AG09319 (cell line): ENCODE measurements around the gene TBX5.

Experiments used
- DNase-seq: peaks from one replicate; pipeline ENCODE4 v3.0.0-alpha.2; 2010; ENCODE audit warnings: low read depth; ENCODE audit errors: extremely low read depth
- CTCF ChIP-seq: IDR thresholded peaks from 2 replicates; pipeline ENCODE4 v1.5.1; 2011; ENCODE audit warnings: low read depth, mild to moderate bottlenecking, inconsistent platforms, low read length, moderate library complexity

TBX5 gene

DNA sequence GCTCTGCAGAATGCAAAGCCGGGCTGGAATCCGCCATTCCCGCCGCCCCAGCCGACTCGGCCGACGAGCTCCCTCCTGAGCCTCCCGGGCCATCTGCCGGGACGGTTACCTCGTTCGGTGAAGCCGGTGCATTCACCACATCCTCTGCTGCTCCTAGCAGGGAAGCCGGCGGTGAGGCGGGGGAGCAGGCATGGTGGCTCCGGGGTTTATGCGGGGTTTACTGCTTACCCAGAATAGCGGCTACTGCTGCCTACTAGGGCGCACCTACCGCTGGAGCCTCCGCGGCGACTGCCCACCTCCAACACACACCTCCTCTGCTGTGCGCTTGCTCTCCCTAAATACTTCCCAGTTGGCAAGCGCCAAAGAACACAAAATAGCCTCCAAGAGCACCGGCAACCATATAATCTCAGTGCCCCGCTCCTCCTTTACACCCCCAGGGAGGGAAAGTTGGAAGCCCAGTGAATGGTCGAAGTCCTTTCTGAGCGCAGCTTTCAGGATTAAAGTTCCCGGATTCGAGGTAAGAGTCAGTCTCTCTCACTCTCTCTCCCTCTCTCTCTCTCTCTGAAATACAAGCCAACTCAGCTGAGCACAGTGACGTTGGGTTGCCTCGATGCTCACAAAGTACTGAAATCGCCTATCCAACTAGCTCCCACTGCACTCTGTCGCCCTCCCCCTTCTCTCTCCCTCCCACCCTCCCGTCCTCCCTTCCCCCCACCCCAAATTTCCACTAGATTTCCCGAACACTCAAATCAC lies at the start of gene TBX5:
TBX5 (minus strand) TSS at position 626 of the 753 bp plus-strand sequence. CDS start 2,246 bp downstream, outside the sequence.
- no peak for DNase-seq
- TF ChIP-seq CTCF: no peak

GRCh38 chr12:114451657-114452056 lies 45.7 kb upstream of the TBX5 start:
- no peak for TF ChIP-seq CTCF
- DNase-seq: no peak

GRCh38 chr12:114450515-114451300 lies 44.8 kb upstream of the TBX5 start:
- no peak for DNase-seq
- TF ChIP-seq CTCF: no peak

- no peak for TF ChIP-seq CTCF
- no peak for DNase-seq
Observed at GRCh38 chr12:114450019-114450418, 44.1 kb upstream of the TBX5 start.

DNA sequence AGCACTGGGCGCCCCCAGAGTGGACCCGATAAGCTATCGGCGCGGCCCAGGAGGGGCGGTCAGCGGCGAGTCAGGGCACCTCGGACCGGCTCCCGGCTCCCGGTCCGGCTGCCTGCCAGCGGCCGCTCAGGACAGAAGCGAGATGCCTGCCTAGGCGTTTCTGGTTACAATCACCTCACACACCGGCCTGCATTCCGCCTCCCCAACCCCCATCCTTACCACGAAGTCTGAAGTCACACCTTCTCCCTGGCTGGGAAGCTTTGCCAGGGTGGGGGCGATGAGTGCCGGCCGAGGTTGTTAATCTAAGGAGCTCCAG lies 42.6 kb upstream of the TBX5 start:
- no peak for DNase-seq
- TF ChIP-seq CTCF: no peak

DNA sequence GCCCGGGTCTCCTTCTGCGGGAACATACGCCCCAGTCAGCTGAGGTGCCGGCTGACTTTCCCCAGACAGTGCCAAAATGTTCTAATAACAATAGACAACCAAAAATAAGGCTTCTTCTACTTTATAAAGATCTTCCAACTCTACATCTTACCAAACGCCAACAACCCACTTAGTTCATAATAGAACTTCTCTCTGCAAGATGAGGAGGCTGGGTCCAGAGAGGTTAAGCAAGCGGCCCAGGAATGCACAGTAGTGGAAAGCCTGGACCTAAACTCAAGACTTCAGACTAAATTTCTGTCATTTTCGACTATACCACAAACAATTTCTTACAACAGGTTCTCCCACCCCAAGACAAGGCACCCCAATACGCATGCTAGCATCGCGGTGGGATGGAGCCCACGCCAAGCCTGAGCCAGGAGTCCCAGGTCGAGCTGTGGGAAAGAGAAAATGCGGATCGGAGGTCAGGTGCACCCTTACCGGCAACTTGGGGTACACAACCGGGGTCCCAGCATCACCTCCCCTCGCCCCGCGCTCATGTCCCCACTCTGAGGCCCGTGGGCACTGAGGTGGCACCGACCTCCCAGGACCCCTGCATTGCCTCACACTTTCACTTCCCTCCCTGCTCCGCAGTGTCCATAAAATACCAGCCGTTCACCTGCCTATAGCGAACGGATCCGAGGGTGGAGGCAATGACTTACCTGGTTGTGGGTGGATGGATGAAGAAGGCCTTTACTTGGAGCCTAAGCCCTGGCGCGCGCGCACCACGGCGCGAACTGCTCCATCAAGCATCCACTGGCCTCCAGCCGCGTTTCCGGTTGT lies 42.1 kb upstream of the TBX5 start:
- DNase-seq: no peak
- no peak for TF ChIP-seq CTCF
